Measurements from ENCODE around the gene CDCA7L.

Gene CDCA7L, protein sequence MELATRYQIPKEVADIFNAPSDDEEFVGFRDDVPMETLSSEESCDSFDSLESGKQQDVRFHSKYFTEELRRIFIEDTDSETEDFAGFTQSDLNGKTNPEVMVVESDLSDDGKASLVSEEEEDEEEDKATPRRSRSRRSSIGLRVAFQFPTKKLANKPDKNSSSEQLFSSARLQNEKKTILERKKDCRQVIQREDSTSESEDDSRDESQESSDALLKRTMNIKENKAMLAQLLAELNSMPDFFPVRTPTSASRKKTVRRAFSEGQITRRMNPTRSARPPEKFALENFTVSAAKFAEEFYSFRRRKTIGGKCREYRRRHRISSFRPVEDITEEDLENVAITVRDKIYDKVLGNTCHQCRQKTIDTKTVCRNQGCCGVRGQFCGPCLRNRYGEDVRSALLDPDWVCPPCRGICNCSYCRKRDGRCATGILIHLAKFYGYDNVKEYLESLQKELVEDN

DNA sequence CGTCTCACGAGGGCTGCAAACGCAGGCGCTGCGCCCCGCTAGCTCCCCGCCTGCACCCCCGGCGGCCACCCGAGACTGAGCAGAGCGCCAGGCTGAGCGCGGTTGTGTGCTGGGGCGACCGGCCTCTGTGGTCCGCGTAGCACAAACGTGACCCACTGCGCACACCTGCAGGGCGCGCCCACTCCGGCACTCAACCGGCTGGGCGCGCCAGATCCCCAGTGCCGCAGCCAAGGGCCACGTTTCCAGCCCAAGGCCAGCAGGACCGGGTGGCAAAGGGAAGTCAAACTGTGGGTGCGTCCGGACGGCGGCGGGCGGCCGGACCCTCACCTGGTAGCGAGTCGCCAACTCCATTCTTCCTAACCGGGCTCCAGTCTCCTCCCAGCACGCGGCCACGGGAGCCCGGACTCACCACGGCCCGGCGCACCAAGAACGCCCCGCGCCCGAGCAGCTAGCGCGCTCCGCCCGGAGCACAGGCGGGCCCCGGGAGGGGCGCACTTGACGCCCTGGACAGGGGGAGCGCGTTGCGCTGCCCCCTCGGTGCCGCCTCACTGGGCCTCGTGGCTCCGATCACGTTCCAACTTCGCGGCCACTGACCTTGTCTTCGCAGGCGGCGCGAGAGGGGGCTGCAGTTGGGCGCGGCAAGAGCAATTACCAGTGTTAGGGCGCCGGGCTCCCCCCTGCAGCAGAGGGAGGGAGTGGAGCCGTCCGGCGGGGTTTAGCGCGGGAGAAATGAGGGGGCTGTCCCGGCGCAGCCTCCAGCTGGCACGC is at the start of gene CDCA7L:
CDCA7L (minus strand) TSS at position 446 of the 768 bp plus-strand sequence; CDS start at position 351, 95 bp downstream.
- DNase-seq, result peak; percentile 65

DNA sequence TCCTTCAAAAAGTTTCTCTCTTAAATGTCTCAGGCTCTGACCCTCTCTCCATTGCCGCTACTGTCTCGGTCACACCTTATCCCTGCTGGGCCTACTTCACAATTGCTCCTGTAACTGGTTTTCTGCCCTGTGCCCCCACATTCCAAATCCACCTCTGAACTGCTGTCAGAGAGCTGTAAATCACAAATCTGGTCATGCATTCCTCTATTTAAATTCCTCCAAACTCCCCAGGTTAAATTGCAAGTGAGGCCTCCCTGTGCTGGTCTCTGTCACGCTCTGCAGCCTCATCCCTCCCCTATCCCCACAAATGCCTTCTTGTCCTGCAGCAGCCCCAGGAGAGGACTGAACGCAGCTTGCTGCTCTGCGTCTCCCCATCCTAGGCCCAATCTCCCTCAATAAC is 40.4 kb upstream of the CDCA7L start:
- DNase-seq, result no peak

DNA sequence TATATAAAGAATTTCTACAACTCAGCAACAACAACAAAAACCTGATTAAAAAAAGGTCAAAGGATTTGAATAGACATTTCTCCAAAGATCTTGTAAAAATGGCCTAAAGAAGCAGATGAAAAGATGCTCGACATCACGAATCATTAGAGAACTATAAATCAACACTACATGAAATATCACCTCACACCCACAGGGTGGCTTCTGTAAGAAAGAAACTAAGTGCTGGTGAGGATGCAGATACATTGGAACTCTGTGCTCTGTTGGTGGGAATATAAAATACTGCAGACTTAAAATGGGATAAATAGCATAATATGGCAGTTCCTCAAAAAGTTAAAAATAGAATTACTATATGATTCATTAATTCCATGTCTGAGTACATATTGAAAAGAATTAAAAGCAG is 38.3 kb upstream of the CDCA7L start:
- DNase-seq, result no peak

DNA sequence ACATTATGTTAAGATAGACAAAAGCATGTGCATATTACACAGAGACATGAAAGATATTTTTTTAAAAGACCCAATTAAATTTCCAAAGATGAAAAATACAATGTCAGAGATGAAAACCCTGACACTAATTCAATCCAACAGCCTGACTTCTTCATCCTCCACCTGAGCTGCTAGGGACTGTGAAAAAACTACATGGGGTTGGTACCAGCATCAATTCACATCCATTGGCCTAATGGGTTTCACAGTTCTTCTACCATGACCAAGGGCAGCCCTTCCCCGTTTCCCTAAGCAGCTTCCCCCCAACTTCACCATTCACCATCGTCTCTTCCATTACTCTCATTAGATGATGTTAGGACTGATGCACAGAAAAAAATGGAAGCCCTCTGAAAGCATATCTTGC is 37.4 kb upstream of the CDCA7L start:
- DNase-seq, result no peak

DNA sequence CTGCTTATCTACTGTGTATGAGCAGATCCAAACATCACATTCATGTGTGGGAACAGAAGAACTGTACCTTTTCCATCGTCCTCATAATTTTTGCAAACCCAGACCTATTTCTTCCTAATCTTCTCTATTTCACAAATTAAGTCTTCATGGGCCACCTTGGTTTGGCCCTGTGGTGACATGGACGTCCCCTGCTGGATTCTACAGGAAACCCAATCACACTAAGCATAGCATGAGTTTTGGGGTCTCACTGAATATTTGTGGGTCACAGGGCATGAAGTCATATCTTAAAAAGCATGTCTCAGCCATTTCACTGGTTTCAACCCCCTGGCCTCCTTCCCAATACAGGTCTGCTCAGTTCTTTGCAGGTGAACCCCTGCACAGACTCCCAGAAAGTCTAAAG is 35.8 kb upstream of the CDCA7L start:
- DNase-seq, result no peak

DNA sequence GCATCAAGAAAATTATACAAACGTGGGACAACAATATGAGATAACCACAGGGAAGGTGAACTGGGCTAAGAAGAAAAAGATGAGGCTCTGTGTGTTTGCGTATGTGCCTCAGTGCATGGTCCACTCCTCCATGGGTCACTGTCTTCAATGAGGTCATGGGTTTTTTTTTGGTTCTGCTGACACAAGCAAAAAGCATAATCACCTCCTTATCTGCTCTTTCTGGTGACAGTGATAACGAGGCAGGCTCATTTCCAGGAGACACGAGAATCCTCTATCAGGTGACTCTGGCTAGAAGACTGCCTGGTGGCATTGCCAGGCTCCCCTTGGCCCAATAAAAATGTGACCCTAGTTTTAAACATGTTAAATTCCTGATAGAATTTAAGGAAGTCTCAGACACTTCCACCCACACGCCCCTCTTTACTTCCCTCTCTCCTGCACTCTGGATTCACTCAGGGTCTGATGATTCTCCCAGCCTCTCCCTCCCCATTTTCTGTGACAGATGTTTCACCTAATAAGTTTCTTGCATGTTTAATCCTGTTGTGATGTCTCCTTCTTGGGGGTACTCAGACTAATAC is 35.3 kb upstream of the CDCA7L start:
- no peak for DNase-seq

DNA sequence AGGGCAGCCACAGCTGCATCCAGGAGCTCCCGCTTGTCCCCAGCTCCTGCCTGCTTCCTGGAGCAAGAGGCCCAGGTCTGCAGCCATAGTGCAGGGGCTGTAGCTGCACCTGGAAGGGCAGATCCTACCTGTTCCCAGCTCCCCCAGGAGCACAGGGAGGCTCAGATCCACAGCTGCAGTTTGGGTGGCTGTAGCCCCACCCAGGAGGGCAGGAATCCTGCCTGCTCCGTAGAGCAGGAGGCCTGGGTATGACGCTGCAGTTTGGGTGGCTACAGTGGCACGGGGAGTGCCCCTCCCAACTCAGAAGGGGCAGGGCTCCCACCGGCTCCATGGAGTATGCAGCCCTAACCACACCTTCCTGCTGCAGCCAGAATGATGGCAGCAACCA is 26.7 kb upstream of the CDCA7L start:
- DNase-seq, result no peak

DNA sequence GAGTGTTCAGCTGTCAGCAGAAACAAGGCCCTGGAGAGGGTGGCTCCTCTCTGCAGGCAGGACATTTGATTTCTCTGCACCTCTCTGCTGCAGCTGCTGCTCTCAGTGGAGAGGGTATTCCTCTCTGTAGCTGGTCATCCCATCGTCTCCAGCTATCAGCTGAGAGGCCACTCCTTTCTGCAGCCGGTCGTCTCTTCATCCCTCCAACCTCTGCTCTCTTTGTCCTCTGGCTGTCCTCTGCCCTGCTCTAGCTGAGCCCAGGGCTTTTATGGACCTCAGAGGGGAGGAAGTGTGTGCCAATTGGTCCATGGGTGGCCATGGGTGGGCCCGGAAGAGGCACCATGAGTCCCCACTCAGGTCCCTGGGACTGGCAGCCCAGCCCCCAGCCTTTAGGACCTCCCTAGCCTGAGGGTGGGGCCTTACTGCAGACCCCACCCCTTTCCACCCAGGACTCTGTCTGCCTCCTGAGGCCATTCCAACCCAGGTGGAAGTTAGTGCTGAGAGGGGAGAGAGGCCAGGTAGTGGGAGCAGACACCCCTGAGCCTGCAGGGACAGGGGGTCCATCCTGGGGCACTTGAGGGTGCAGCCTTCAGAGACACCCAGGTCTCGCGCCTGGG is 26.2 kb upstream of the CDCA7L start:
- no peak for DNase-seq

DNA sequence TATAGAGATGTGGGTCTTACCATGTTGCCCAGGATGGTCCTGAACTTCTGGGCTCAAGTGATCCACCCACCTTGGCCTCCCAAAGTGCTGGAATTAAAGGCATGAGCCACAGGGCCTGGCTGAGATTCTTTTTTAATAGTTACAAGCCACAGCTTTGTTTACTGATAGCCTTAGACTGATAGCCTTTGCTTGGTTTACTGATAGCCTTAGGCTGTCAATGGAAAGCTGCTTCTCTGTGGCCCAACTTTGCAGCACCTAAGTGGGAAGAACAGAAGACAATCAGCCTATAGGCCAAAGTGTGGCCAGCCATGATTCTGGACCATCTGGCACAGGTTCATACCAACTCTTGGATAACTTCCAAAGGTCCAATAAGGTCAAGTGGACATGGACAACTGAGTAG is 24.1 kb upstream of the CDCA7L start:
- no peak for DNase-seq

DNA sequence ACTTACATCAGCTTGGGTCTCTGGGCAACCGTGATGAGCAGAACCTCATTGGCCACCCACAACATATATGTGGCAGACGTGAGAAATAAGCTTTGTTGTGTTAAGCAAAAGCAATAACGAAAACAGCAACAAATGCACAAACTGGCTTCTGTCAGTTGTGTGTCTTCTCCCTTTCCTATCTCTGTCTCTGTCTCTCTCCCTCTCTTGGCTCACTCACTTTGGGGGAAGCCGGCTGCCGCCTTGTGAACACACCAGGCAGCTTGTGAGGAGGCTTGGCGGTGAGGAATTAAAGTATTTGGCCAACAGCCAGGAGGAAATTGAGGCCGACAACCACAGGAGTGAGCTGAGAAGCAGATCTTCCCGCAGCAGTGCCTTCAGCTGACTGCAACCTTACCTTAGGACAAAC is 21.9 kb upstream of the CDCA7L start:
- peak; percentile 7 for DNase-seq

DNA sequence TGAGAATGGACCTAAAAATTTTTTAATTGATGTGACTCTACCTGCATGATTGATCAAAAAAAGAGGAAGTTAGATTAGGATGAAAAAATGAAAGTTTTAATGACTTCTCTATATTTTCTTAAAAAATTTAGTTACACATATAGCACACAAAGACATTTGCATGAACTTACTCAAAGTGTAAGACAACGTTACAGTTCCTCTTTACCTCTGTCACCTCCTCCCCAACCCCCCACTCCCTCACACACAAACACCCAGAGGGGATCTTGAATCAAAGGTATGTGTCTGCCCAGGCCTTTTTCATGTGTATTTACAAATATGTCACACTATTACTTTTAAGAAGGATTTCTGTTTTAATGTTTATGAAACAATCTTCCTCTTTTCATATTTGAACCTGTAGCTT is 20.6 kb upstream of the CDCA7L start:
- DNase-seq, result no peak

DNA sequence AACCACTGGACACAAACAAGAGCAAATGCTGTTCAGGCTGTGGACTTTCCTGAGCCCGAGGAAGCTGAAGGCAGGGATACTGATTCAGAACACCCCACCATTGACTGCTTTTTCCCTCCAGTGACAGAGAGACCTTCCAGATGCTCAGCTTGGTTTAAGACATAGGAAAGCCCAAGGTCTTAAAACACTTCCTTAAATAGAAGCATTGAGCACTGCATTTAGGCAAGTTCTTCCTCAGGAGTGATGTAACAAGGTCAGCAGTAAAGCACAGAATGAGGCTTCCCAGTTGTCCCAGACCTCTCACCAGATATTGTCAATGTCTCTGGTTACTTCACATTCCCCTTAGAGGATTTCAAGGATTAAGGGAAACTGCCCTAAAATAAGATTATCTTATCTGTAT is 19.6 kb upstream of the CDCA7L start:
- DNase-seq, result no peak

DNA sequence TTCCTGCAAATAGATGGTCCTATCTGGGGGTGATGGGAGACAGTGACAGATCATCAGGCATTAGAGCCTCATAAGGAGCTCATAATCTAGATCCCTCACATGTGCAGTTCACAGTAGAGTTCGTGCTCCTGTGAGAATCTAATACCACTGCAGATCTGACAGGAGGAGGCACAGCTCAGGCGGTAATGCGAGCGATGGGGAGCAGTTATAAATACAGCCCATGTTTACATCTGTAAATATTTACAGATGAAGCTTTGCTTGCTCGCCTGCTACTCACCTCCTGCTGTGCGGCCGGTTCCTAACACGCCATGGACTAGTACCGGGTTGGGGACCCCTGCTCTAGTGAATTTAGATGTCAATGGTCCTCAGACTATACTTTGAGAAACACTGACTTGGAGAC is 17.0 kb upstream of the CDCA7L start:
- DNase-seq, result no peak

DNA sequence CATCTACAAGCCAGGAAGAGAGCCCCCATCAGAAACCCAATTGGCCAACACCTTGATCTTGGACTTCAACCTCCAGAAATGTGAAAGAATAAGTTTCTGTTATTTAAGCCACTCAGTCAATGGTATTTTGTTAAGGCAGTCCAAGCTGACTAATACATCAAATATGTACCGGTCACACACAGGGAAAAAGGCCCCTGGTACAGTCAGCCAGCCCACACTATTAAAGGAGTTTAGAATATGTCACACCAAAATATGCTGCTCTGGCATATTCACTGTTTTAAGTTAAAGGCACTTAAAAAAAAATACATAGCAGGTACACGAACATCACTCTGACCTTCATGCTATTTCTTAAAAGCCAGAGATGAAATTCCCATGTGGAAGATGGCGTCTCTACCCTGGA is 15.2 kb upstream of the CDCA7L start:
- DNase-seq, result no peak

DNA sequence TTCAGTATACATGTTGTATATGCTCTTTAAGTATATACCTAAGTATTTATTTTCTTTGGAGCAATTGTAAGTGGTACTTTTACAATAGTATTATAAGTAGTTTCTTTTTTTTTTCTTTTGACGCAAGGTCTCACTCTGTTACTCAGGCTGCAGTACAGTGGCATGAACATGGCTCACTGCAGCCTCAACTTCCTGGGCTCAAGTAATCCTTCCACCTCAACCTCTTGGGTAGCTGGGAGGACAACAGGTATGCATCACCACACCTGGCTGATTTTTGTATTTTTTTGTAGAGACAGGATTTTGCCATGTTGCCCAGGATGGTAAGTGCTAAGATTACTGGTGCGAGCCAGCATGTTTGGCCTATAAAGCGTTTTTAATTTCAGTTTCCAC is 13.7 kb upstream of the CDCA7L start:
- no peak for DNase-seq

DNA sequence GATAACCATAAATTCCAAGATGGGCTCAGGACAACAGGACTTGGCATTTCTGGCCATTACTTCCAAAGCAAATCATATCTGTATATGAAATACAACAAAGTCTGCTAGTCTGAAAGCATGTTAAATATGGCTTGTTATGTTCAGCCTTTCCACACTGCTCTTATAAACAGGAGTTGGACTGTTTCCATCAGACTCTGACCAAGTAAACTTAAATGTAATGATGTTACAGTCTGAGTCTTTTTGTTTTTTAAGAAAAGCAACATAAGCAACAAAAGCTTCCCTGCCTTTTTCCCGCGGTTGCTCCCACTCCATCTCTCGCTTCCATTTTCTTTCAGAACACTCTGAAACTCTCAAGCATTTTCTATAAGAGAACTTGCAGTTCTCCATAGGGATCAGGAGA is 8.1 kb upstream of the CDCA7L start:
- DNase-seq, result no peak

DNA sequence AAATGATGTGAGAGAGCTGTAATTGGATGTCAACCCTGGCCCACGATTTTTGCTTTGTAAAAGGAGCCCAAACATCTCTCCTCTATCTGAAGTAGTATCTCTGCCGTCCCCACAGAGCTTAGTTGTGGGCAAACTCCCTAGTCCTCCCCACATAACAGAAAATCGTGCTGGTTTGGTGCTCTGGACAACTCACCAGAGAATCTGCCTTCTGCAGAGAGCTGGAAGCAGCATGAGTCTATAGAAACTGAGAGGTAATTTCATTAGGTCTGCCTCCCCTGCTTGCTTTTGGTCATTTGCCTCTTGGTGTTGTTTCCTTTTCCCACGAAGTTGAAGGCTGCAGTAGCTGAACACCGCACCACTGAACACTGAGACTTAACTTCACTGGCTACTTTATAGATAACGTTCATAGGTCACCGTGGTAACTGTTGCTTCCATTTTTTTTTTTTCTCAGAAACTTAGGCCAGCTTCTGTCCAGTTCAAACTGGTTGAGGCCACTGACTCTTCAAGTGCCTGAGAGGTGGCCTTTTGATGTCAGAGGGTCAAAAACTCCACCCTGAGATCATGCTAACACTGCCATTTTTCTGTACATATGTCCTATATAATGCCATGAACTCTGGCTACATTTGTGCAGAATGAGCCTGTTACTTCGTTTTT is 3.3 kb upstream of the CDCA7L start:
- DNase-seq, result no peak

DNA sequence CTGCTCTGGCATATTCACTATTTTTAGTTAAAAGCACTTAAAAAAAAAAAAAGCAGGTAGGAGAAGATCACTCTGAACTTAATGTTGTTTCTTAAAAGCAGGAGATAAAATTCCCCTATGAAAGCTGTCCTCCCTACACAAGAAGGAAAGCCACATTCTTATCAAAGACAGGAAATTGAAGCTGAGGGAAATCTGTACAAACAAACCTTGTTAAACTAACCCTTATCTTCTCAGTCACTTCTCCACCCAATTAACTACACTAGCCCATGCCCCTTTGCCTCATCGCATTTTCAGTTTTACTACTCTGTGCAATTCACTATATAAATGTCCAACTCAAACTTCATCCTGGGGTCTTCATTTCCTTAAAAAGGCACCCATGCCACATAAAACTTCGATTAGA is 2.7 kb upstream of the CDCA7L start:
- DNase-seq, result no peak

DNA sequence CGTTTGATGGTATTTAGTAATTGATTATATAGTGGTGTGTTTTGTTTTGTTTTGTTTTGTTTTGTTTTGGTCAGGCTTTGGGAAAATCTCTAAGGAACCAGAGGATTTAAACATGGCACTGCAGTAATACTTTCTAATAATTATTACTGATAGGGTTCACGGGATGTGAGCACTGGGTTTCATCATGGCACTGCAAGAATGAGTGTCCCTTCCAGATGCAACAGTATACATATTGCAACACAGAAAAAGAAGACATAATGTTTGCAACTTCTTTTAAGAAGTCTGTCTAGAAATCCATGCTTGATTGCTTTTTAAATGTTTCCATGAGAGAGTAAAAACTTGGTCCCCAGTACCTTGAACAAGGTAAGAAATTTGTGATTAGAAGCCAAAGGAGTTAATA is 2.2 kb upstream of the CDCA7L start:
- DNase-seq, result no peak

DNA sequence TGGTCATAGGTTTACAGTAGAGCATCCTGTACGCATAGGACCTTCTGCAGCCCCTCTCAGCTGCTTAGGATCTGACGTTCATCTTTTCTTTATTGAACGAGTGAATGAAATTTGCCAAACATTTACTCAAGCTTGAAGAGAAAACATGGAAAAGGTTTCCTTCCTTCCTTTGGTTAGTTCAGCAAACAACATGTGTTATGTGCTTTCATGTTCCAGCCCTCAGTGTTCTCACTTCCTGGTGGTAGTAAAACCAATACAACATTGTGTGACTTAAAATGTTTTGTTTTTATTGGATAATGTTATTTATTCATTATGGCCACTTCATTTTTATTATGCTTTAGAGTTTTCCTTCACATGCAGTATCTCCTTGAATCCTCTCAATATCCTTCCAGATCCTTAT is 1.4 kb upstream of the CDCA7L start:
- DNase-seq, result no peak

DNA sequence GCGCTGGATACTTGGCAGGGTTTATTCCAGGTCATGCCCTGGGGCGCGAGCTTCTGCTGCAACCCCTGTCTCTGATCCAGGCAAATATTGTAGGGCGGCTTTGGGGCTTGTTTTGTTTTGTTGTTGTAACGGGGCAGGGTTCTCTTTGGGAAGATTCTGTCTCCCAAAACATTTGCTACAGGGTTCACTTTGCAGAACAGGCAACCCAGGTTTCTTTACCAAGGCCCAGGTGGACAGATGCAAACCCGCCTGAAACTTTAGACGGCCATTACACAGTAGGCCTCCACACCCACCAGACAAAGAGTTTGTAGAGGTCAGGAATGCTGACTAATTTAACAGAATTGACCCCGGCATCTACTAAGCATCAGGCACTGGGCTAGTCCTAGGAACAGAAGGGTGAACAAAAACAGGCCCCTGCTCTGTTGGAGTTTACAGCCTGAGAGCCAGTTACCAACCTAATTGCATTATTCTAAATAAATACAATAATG is 567 bp upstream of the CDCA7L start:
- no peak for DNase-seq

DNA sequence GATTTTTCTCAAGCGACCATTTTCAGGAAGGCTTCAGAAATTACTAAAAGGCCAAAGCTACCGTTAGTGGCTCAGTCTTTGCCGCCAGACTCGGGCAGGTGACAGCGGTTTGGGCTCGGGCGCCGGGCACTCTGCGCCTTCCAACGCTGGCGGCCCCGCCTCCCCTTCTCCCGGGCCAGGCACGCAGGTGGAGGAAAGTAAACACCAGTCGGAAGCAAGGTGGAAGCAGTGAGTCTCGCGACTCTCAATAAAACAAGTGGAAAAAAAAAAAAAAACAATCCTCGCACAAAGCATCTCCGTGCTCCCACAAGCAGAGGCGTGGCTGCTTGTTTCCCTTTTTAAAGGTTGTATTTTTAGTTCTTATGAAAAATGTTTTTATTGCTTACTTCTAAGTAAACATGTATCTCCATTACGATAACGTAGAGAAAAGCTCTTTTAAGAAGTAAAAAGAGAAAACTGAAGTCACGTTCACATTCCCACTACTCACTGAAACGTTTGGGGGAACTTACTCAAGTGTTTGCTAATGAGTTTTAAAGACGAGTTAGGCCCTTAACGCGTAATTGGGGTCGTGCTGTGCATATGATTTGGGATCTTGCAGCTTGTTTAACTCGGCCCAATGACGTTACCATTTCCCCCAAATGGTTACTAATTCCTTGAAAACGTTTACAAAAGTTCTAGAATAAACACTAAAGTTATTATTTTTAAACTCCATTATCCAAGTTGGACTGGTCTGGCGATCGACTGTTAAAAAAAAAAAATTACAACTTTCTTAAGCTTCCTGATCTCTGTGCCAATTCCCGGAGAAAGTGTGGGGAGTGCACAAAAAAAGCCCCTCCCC is 864 bp downstream of the CDCA7L start:
- DNase-seq, result peak; percentile 45
